Stimulated activated CD4-positive, alpha-beta T cell treated with anti-CD3 and anti-CD28 coated beads, Interleukin-12 subunit alpha, Interleukin-12 subunit beta, amount 100 ng/mL, for 24 hours (primary cell): ENCODE results near the gene CCDC182.

Experiments used
- DNase-seq, 2 experiments: peaks; one replicate each; pipeline ENCODE4 v3.0.0-alpha.2; 2020; ENCODE audit warnings: low read depth in 2 of 2

Gene CCDC182

GRCh38 chr17:57756951-57757350, 11.9 kb upstream of the CCDC182 start:
- no peak for DNase-seq

GRCh38 chr17:57755480-57756070, 10.5 kb upstream of the CCDC182 start:
- DNase-seq: no peak

GRCh38 chr17:57752031-57752905, 7.2 kb upstream of the CCDC182 start:
- DNase-seq: no peak

- no peak for DNase-seq
Measured at GRCh38 chr17:57751348-57751971, 6.4 kb upstream of the CCDC182 start.

GRCh38 chr17:57750895-57751294, 5.8 kb upstream of the CCDC182 start:
- no peak for DNase-seq

GRCh38 chr17:57750109-57750871, 5.2 kb upstream of the CCDC182 start:
- DNase-seq: no peak

- DNase-seq: no peak
Measured at GRCh38 chr17:57749701-57750100, 4.6 kb upstream of the CCDC182 start.

GRCh38 chr17:57747221-57748017, 2.3 kb upstream of the CCDC182 start:
- DNase-seq: no peak

GRCh38 chr17:57746221-57746620, 1.1 kb upstream of the CCDC182 start:
- DNase-seq: no peak

GRCh38 chr17:57744195-57745170, 616 bp downstream of the CCDC182 start:
- no peak for DNase-seq

GRCh38 chr17:57740235-57740528, 4.9 kb downstream of the CCDC182 start:
- DNase-seq: no peak

- DNase-seq: no peak
Measured at GRCh38 chr17:57739402-57740234, 5.5 kb downstream of the CCDC182 start.

- no peak for DNase-seq
Measured at GRCh38 chr17:57737450-57737849, 7.6 kb downstream of the CCDC182 start.

- no peak for DNase-seq
Measured at GRCh38 chr17:57735707-57736106, 9.4 kb downstream of the CCDC182 start.

- DNase-seq: no peak
Measured at GRCh38 chr17:57735230-57735629, 9.9 kb downstream of the CCDC182 start.

- DNase-seq: no peak
Measured at GRCh38 chr17:57733085-57733484, 12.0 kb downstream of the CCDC182 start.

GRCh38 chr17:57732062-57732461, 13.0 kb downstream of the CCDC182 start:
- no peak for DNase-seq

GRCh38 chr17:57730026-57730701, 14.9 kb downstream of the CCDC182 start:
- no peak for DNase-seq
